DND-41 (cell line): ENCODE measurements around the gene VPS37B.

Experiments used
- ATAC-seq: fragments of 200-7000 bp; cut with Tn5 transposase; 3 replicates; pipeline ENCODE4 v1.9.1; 2021; ENCODE audit warnings: low read depth; ENCODE audit not compliant: insufficient read depth
- DNase-seq: peaks from one replicate; pipeline ENCODE4 v3.0.0-alpha.2; 2020
- H2AFZ ChIP-seq: 2 replicates; pipeline ENCODE4 v1.6.0; 2012; ENCODE audit warnings: low read depth, low read length
- H3K27ac ChIP-seq: 2 replicates; pipeline ENCODE4 v1.5.1; 2012; ENCODE audit warnings: low read length, inconsistent platforms
- H3K27me3 ChIP-seq: fragments of 200-600 bp; sonication (generic); 2 replicates; pipeline ENCODE4 v1.6.0; 2012; ENCODE audit warnings: low read length, mild to moderate bottlenecking, inconsistent platforms; ENCODE audit not compliant: insufficient read depth, poor library complexity
- H3K36me3 ChIP-seq: 2 replicates; pipeline ENCODE4 v1.5.1; 2012; ENCODE audit warnings: low read length, inconsistent platforms; ENCODE audit not compliant: insufficient read depth
- H3K4me1 ChIP-seq: 2 replicates; pipeline ENCODE4 v1.5.1; 2012; ENCODE audit warnings: mild to moderate bottlenecking, low read length; ENCODE audit not compliant: insufficient read depth
- H3K4me2 ChIP-seq: 2 replicates; pipeline ENCODE4 v1.6.0; 2012; ENCODE audit warnings: mild to moderate bottlenecking, moderate library complexity, low read length, inconsistent platforms; ENCODE audit not compliant: insufficient read depth
- H3K4me3 ChIP-seq, 2 experiments: fragments of 200-600 bp in 1 of 2; shearing (Covaris generic) in 1 of 2; 2 replicates each; pipeline ENCODE4 v1.5.1; 2012 to 2016; ENCODE audit warnings: inconsistent platforms in 2 of 2, low read length in 2 of 2, mild to moderate bottlenecking in 2 of 2, low read depth in 1 of 2, moderate library complexity in 1 of 2
- H3K79me2 ChIP-seq: 2 replicates; pipeline ENCODE4 v1.6.0; 2012; ENCODE audit warnings: low read length, inconsistent platforms; ENCODE audit not compliant: insufficient read depth
- H3K9ac ChIP-seq: 2 replicates; pipeline ENCODE4 v1.6.0; 2012; ENCODE audit warnings: low read depth, mild to moderate bottlenecking, inconsistent platforms, low read length, moderate library complexity
- H3K9me3 ChIP-seq: 2 replicates; pipeline ENCODE4 v1.5.1; 2012; ENCODE audit warnings: low read length, moderate library complexity, mild to moderate bottlenecking, inconsistent platforms; ENCODE audit not compliant: insufficient read depth, severe bottlenecking
- H4K20me1 ChIP-seq: 2 replicates; pipeline ENCODE4 v1.6.0; 2012; ENCODE audit warnings: low read length; ENCODE audit not compliant: insufficient read depth
- CTCF ChIP-seq: IDR thresholded peaks from 2 replicates; pipeline ENCODE4 v1.5.1; 2012; ENCODE audit warnings: borderline replicate concordance, low read length, moderate library complexity, mild to moderate bottlenecking; ENCODE audit not compliant: poor library complexity, severe bottlenecking; ENCODE audit errors: extremely low read depth
- EZH2 ChIP-seq: IDR thresholded peaks from 3 replicates; pipeline ENCODE4 v1.6.1; 2012; ENCODE audit warnings: borderline replicate concordance, low read depth, mild to moderate bottlenecking, moderate library complexity, low read length, inconsistent platforms; ENCODE audit not compliant: severe bottlenecking

The VPS37B gene

GRCh38 chr12:122853582-122854245 lies 42.2 kb downstream of the VPS37B start:
- H3K9me3 ChIP-seq: no peaks in the 10 kb centered on the region
- H3K4me2 ChIP-seq: no peak overlapping the region
- H3K27ac ChIP-seq: no peak overlapping the region
- H3K9ac ChIP-seq: no peak overlapping the region
- no peak for ATAC-seq
- peaks cover 15% of the 10 kb centered on the region for H3K36me3 ChIP-seq
- H3K4me1 ChIP-seq: no peaks in the 10 kb centered on the region
- no peaks in the 10 kb centered on the region for H3K27me3 ChIP-seq
- no peak for TF ChIP-seq EZH2
- TF ChIP-seq CTCF: no peak
- H4K20me1 ChIP-seq: peaks cover 5% of the 10 kb centered on the region; the same call in 1 of the 2 replicates
- no peak overlapping the region for H2AFZ ChIP-seq
- no peaks in the 10 kb centered on the region for H3K79me2 ChIP-seq
- DNase-seq: no peak
- H3K4me3 ChIP-seq: no peak overlapping the region

GRCh38 chr12:122852336-122853275 lies 43.3 kb downstream of the VPS37B start:
- H3K4me3 ChIP-seq: no peak overlapping the region
- no peak for ATAC-seq
- no peak overlapping the region for H3K27ac ChIP-seq

GRCh38 chr12:122851820-122852219 lies 44.1 kb downstream of the VPS37B start:
- Histone ChIP-seq H3K4me3 (no peak overlapping the region), H3K79me2 (no peaks in the 10 kb centered on the region), H3K4me2 (no peak overlapping the region), H3K27me3 (no peaks in the 10 kb centered on the region), H3K27ac (no peak overlapping the region), H3K9me3 (no peaks in the 10 kb centered on the region), H3K4me1 (no peaks in the 10 kb centered on the region), H3K36me3 (peaks cover 8% of the 10 kb centered on the region), H4K20me1 (peaks cover 20% of the 10 kb centered on the region; the same call in 1 of the 2 replicates), H2AFZ (no peak overlapping the region), H3K9ac (no peak overlapping the region)
- ATAC-seq (no peak), DNase-seq (no peak)
- TF ChIP-seq EZH2 (no peak), CTCF (no peak)

More at GRCh38 chr12:122852336-122853275, 43.3 kb downstream of the VPS37B start:
- H2AFZ ChIP-seq: no peak overlapping the region
- no peak overlapping the region for H3K9ac ChIP-seq
- H3K79me2 ChIP-seq: no peaks in the 10 kb centered on the region
- no peak for DNase-seq
- no peaks in the 10 kb centered on the region for H3K4me1 ChIP-seq
- H3K9me3 ChIP-seq: no peaks in the 10 kb centered on the region
- TF ChIP-seq CTCF (no peak), EZH2 (no peak)
- H3K4me2 ChIP-seq: no peak overlapping the region
- peaks cover 15% of the 10 kb centered on the region for H3K36me3 ChIP-seq
- peaks cover 15% of the 10 kb centered on the region; the same call in 1 of the 2 replicates for H4K20me1 ChIP-seq
- no peaks in the 10 kb centered on the region for H3K27me3 ChIP-seq
